SJSA1 (cell line): ENCODE results near the gene MTG2. TPM values are rescaled to one million over a fixed set of nuclear protein-coding genes. Genes with fewer than 3 reads are reported as not detected.
"Not testable (repeated sequence)": the region's sequence is repeated elsewhere in the genome, so short reads cannot be mapped to it uniquely, and the experiment has no call there.

Source experiments
- DNase-seq, 2 experiments: peaks; one replicate each; pipeline ENCODE4 v3.0.0-alpha.2; 2015 to 2020; ENCODE audit warnings: low spot score in 2 of 2, low read depth in 1 of 2
- H3K27ac ChIP-seq: fragments of 250-450 bp; sonication (Bioruptor Pico); 2 replicates; pipeline ENCODE4 v1.5.1; 2020; ENCODE audit warnings: mild to moderate bottlenecking, moderate library complexity
- H3K27me3 ChIP-seq: fragments of 250-450 bp; sonication (Bioruptor Pico); replicated peaks from 2 replicates; pipeline ENCODE4 v1.5.1; 2020; ENCODE audit warnings: mild to moderate bottlenecking, moderate library complexity
- H3K36me3 ChIP-seq: fragments of 250-450 bp; sonication (Bioruptor Pico); 2 replicates; pipeline ENCODE4 v1.5.1; 2020; ENCODE audit warnings: mild to moderate bottlenecking
- H3K4me1 ChIP-seq: fragments of 250-450 bp; sonication (Bioruptor Pico); replicated peaks from 2 replicates; pipeline ENCODE4 v1.6.1; 2021; ENCODE audit warnings: mild to moderate bottlenecking
- H3K4me3 ChIP-seq: fragments of 250-450 bp; sonication (Bioruptor Pico); 2 replicates; pipeline ENCODE4 v1.5.1; 2020; ENCODE audit warnings: mild to moderate bottlenecking
- H3K9me3 ChIP-seq: fragments of 250-450 bp; sonication (Bioruptor Pico); replicated peaks from 2 replicates; pipeline ENCODE4 v1.5.1; 2020; ENCODE audit warnings: mild to moderate bottlenecking
- total RNA-seq: library from RNA; depleted of rRNA; stranded (reverse); fragments of >200 nt; shearing (Covaris generic); gene quantifications from 2 replicates; pipeline ENCODE4 v1.2.3, GENCODE V29; 2014

Gene MTG2
- total RNA-seq, 1 experiment from 2014 or later: 23.9 TPM

DNA sequence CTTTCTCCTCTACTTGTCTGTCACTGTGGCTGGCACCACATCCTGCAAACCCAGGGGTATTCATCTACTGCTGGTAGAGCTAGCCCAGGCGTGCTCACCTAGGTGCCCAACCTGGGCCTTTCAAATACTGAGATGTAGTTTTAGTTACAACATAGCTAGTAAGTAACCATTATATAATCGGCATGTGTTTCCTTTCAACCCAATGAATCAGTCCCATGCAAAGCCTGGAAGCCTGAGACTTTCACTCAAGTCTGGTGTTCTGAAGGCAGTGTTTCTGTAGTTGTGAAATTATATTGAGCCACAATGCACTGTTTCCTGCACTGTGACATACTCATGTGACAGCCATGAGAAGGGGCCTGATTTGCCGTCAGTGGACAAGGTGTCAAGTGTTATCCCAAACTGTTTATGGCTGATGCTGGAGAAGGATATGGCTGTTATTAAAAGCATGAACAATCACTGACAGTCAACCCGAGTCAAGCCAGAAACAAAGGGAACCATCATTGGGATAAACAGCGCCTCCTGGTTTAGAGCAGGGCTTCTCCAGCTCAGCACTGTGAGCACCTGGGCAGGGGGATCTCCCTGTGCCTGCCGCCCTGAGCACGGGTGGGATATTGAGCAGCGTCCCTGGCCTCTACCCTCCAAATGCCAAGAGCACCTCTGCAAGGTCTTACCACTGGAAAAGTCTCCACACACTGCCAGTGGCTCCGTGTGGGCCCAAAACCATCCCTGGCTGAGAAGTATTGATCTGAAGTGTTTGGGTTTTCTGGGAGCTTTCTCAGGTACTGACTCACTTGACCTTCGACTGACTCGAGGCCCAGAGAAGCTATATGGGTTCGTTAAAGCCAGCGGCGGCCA lies 41.2 kb upstream of the MTG2 start:
- H3K27ac ChIP-seq: peak overlapping the region; percentile 96; the same call in 1 of the 2 replicates
- no peaks in the 10 kb centered on the region for H3K27me3 ChIP-seq
- peaks cover 7% of the 10 kb centered on the region; the same call in 1 of the 2 replicates for H3K9me3 ChIP-seq
- peak overlapping the region; percentile 100 for H3K4me3 ChIP-seq
- DNase-seq: peak in 1 of 2 experiments; percentile 24
- peaks cover 27% of the 10 kb centered on the region for H3K4me1 ChIP-seq
- H3K36me3 ChIP-seq: peaks cover 83% of the 10 kb centered on the region

GRCh38 chr20:62142252-62143080 lies 40.4 kb upstream of the MTG2 start:
- Histone ChIP-seq H3K36me3 (peaks cover 75% of the 10 kb centered on the region), H3K9me3 (peaks cover 7% of the 10 kb centered on the region; the same call in 1 of the 2 replicates), H3K4me3 (peak overlapping the region; percentile 100), H3K27ac (peak overlapping the region; percentile 96), H3K27me3 (no peaks in the 10 kb centered on the region), H3K4me1 (peaks cover 27% of the 10 kb centered on the region)
- peak in 1 of 2 experiments; percentile 36 for DNase-seq

DNA sequence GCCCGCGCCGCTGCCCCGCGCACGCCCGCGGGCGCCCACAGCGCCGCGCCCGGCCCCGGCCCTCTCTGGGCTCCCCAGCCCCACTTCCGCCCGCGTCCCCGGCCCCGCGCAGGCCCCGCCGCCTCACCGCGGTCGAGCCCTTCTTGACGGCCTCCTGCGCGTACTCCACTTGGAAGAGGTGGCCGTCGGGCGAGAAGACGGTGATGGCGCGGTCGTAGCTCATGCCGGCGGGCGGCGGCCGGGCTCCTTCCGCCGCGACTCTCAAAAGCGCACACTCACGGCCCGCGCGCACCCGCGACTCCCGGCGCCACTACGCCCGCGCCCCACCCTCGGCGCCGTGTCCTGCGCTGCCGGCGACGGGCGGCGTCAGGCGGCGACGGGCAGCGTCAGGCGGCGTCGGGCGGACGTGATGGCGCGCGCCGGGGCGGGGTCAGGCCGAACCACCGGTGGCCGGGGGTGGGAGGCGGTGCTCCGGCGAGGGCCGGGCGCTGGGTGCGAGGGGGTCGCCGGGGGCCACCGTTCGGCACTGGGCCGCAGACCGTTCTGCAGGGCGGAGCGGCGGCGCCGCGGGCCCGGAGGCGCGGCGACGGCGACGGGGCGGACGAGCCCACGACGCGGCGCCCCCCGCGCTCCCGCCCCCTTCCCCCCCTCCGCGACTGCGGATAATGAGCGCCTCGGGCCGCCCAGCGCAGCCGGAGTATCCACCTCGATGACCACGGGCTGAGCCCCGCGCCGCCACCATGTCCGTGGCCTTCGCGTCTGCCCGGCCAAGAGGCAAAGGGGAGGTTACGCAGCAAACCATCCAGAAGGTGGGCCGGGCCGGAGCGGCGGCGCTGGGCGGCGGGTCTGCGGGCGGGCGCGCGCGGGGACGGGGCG lies 39.5 kb upstream of the MTG2 start, which contains the start of the genes PSMA7 and SS18L1:
TSS of gene PSMA7 (minus strand) at position 314 of the 876 bp plus-strand sequence. CDS start at position 223, 91 bp downstream.
TSS of gene SS18L1 (plus strand) at position 689 of the 876 bp plus-strand sequence. CDS start at position 741, 52 bp downstream.
- DNase-seq: peak; percentile 77 to 83
- Histone ChIP-seq H3K27me3 (no peaks in the 10 kb centered on the region), H3K4me3 (peak within 1 kb of the TSS; percentile 100), H3K27ac (peak within 1 kb of the TSS; percentile 96), H3K36me3 (peaks cover 66% of the 10 kb centered on the region), H3K4me1 (peaks cover 27% of the 10 kb centered on the region), H3K9me3 (peaks cover 7% of the 10 kb centered on the region; the same call in 1 of the 2 replicates)

- Histone ChIP-seq H3K4me1 (peaks cover 27% of the 10 kb centered on the region), H3K27ac (no peak overlapping the region), H3K36me3 (peaks cover 58% of the 10 kb centered on the region), H3K9me3 (peaks cover 7% of the 10 kb centered on the region; the same call in 1 of the 2 replicates), H3K4me3 (peak overlapping the region; percentile 100), H3K27me3 (no peaks in the 10 kb centered on the region)
- DNase-seq: peak in 1 of 2 experiments; percentile 64
Measured at GRCh38 chr20:62143957-62144825, 38.6 kb upstream of the MTG2 start.

- H3K27me3 ChIP-seq: no peaks in the 10 kb centered on the region
- H3K27ac ChIP-seq: no peak overlapping the region
- peaks cover 27% of the 10 kb centered on the region for H3K4me1 ChIP-seq
- DNase-seq: no peak
- peaks cover 43% of the 10 kb centered on the region for H3K36me3 ChIP-seq
- no peak overlapping the region for H3K4me3 ChIP-seq
- peaks cover 7% of the 10 kb centered on the region; the same call in 1 of the 2 replicates for H3K9me3 ChIP-seq
Measured at GRCh38 chr20:62145688-62146018, 37.2 kb upstream of the MTG2 start.

GRCh38 chr20:62146019-62146755 lies 36.6 kb upstream of the MTG2 start:
- H3K9me3 ChIP-seq: peaks cover 7% of the 10 kb centered on the region; the same call in 1 of the 2 replicates
- H3K27ac ChIP-seq: no peak overlapping the region
- no peaks in the 10 kb centered on the region for H3K27me3 ChIP-seq
- DNase-seq: no peak
- no peak overlapping the region for H3K4me3 ChIP-seq
- H3K4me1 ChIP-seq: peaks cover 23% of the 10 kb centered on the region
- peaks cover 38% of the 10 kb centered on the region for H3K36me3 ChIP-seq

- Histone ChIP-seq H3K27ac (no peak overlapping the region), H3K4me3 (no peak overlapping the region), H3K4me1 (peaks cover 14% of the 10 kb centered on the region), H3K27me3 (no peaks in the 10 kb centered on the region), H3K36me3 (peaks cover 31% of the 10 kb centered on the region), H3K9me3 (peaks cover 7% of the 10 kb centered on the region; the same call in 1 of the 2 replicates)
- DNase-seq: no peak
Measured at GRCh38 chr20:62147125-62147524, 35.7 kb upstream of the MTG2 start.

GRCh38 chr20:62147528-62147927 lies 35.3 kb upstream of the MTG2 start:
- Histone ChIP-seq H3K27me3 (no peaks in the 10 kb centered on the region), H3K9me3 (peaks cover 7% of the 10 kb centered on the region; the same call in 1 of the 2 replicates), H3K27ac (no peak overlapping the region), H3K36me3 (peaks cover 31% of the 10 kb centered on the region), H3K4me3 (no peak overlapping the region), H3K4me1 (peaks cover 14% of the 10 kb centered on the region)
- DNase-seq: no peak

GRCh38 chr20:62148383-62148782 lies 34.4 kb upstream of the MTG2 start:
- DNase-seq, H3K9me3 ChIP-seq, H3K27me3 ChIP-seq, H3K27ac ChIP-seq, H3K4me3 ChIP-seq: not testable (repeated sequence)
- Histone ChIP-seq H3K36me3 (peaks cover 30% of the 10 kb centered on the region), H3K4me1 (peaks cover 11% of the 10 kb centered on the region)

DNA sequence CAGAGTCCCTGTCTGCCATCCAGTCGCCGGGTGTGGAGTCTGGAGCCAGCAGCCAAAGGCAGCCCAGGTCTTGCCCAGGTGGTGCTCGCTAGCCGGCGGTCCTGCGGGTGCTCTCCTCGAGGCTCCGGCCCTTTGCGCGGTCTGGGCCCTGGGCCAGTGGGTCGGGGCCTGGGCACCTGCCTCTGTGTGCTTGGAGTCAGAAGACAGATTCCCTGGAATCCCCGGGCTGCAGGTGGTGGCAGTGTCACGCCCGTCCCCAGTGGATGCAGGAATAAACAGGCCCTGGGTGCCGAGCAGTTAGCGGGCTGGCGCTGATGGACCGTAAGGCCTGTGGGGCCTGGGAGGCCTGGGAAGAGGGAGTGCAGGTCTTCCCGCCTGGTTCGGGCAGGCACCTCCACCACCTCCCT lies 33.9 kb upstream of the MTG2 start:
- DNase-seq: no peak
- Histone ChIP-seq H3K9me3 (no peaks in the 10 kb centered on the region; the same call in 1 of the 2 replicates), H3K27ac (no peak overlapping the region), H3K36me3 (peaks cover 31% of the 10 kb centered on the region), H3K4me1 (peaks cover 11% of the 10 kb centered on the region), H3K4me3 (no peak overlapping the region), H3K27me3 (no peaks in the 10 kb centered on the region)

DNA sequence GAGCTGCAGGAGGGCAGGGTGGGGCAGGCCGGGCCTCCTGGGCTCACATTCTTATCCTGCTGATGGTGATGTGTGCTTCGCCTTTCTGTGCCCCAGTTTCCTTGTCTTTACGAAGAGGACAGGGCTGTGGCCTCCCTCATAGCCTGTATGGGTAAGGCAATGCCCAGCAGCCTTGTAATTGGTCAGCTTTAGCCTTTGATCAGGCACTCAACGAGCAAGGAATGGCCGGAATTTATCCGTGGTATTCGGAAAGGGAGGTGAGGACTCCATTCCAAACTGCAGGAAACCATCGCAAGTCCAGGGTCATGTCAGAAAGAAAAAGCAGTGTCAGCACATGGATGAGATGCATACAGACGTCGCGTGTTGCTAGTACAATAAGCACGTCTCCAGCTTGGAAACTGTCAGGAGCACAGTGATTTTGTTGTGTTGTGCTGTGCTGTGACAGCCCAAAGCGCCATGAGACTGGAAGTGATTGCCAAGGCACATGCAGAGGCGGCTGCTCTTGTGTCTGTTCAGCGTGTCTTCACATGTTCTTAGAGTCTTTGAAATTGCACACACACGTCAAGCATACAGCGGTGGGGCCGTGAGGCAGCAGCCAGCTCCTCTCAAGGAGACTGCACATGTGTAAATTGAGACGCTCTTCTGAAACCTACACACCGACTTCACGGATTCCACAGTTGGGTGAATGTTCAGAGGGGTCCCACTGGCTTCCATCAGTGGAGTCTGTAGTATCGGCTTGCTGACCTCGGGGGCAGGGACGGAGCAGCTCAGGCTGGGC lies 33.1 kb upstream of the MTG2 start:
- Histone ChIP-seq H3K4me3 (no peak overlapping the region), H3K27me3 (no peaks in the 10 kb centered on the region), H3K36me3 (peaks cover 33% of the 10 kb centered on the region), H3K27ac (no peak overlapping the region), H3K4me1 (peaks cover 7% of the 10 kb centered on the region), H3K9me3 (no peaks in the 10 kb centered on the region; the same call in 1 of the 2 replicates)
- DNase-seq: no peak
